ENCODE results near the gene AGBL4.

GRCh38 chr1:48645883-48646282 lies 1377.9 kb downstream of the AGBL4 start:
- TF ChIP-seq CTCF (tag by site-specific recombination; IDR thresholded peaks at IDR 0.05) = no peak
- TF ChIP-seq ZNF791 (tag by site-specific recombination; IDR thresholded peaks at IDR 0.05) = no peak
- no peak for TF ChIP-seq ZNF211 (tag by site-specific recombination; IDR thresholded peaks at IDR 0.05; ENCODE audit: low read depth)
- TF ChIP-seq ZNF311 (tag by site-specific recombination; IDR thresholded peaks at IDR 0.05; ENCODE audit: borderline replicate concordance) = no peak
- TF ChIP-seq, protein P1, sequence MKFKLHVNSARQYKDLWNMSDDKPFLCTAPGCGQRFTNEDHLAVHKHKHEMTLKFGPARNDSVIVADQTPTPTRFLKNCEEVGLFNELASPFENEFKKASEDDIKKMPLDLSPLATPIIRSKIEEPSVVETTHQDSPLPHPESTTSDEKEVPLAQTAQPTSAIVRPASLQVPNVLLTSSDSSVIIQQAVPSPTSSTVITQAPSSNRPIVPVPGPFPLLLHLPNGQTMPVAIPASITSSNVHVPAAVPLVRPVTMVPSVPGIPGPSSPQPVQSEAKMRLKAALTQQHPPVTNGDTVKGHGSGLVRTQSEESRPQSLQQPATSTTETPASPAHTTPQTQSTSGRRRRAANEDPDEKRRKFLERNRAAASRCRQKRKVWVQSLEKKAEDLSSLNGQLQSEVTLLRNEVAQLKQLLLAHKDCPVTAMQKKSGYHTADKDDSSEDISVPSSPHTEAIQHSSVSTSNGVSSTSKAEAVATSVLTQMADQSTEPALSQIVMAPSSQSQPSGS (tag by site-specific recombination; IDR thresholded peaks at IDR 0.05; ENCODE audit: low read depth) = no peak
- TF ChIP-seq AEBP2 (tag by site-specific recombination; IDR thresholded peaks at IDR 0.05; ENCODE audit: borderline replicate concordance) = no peak
- TF ChIP-seq MZF1 (tag by site-specific recombination; IDR thresholded peaks at IDR 0.05; ENCODE audit: borderline replicate concordance) = no peak
- no peak for TF ChIP-seq ZNF18 (tag by site-specific recombination; IDR thresholded peaks at IDR 0.05)

All from HEK293 (cell line).